IgD-negative memory B cell (primary cell): ENCODE results near the gene C1QTNF7. TPM values are rescaled to one million over a fixed set of nuclear protein-coding genes. Genes with fewer than 3 reads are reported as not detected.

Source experiments
- H3K27ac Mint-ChIP-seq, 3 donors: one replicate each; pipeline ENCODE4 v1.8.0; 2020 to 2022; ENCODE audit warnings: mild to moderate bottlenecking in 3 of 3, mixed read lengths in 3 of 3, moderate library complexity in 1 of 3
- H3K27me3 Mint-ChIP-seq: one replicate; pipeline ENCODE4 v1.8.0; 2021; ENCODE audit warnings: mixed read lengths
- H3K36me3 Mint-ChIP-seq: one replicate; pipeline ENCODE4 v1.8.0; 2020; ENCODE audit warnings: mild to moderate bottlenecking, mixed read lengths
- H3K4me1 Mint-ChIP-seq, 3 donors: one replicate each; pipeline ENCODE4 v1.8.0; 2020 to 2022; ENCODE audit warnings: mixed read lengths in 3 of 3, mild to moderate bottlenecking in 1 of 3
- H3K4me3 Mint-ChIP-seq, 4 donors: one replicate each; pipeline ENCODE4 v1.8.0; 2020 to 2022; ENCODE audit warnings: mild to moderate bottlenecking in 4 of 4, mixed read lengths in 4 of 4, moderate library complexity in 3 of 4
- H3K9me3 Mint-ChIP-seq, 3 donors: one replicate each; pipeline ENCODE4 v1.8.0; 2020 to 2021; ENCODE audit warnings: mixed read lengths in 3 of 3, mild to moderate bottlenecking in 1 of 3
- polyA plus RNA-seq: library from polyadenylated mRNA; unstranded; fragments of 300-500 nt; fragmentation: Illumina TruSeq; gene quantifications from one replicate; pipeline ENCODE4 v1.2.3, GENCODE V29; 2021

The C1QTNF7 gene
- polyA plus RNA-seq, 1 donor from 2014 or later: not detected

DNA sequence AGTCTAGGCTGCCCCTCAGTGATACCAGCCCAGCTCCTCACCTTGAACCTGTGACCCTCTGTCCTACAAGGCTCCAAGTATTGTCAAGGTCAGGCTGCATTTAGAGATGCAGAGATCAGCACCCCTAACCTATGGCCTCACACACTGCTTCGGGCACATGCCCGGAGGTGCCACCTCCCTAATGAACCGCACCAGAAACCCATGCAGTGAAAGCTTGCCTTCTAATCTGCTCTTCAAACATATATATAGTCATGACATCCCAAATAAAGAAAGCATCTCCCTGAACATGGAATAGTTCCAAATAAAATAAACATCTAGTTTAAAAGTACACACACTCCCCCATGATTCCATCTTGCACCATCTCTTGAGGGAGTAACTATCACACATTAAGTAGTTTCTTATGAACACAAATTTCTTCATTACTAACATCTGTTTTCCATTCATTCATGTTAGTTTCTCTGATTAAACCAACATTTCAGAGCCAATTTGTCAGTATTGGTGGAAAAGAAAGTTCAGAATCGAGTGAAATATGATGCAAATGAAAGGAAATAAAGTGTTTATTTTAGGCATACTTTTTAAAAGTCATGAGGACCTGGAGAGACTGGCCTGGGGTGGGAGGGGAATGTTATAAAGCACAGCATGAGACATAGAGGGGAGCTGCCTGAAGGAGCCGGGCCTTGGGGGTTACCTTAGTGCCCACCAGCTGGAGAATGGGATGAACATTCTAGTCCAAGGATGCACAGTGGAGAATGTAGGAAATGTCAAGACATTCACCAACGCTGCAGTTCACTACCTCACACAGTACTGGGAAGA lies 61.0 kb downstream of the C1QTNF7 start:
- H3K27me3 Mint-ChIP-seq: peaks cover 10% of the 10 kb centered on the region
- H3K4me1 Mint-ChIP-seq: no peaks in the 10 kb centered on the region
- H3K36me3 Mint-ChIP-seq: peaks cover 4% of the 10 kb centered on the region
- peaks cover 11 to 39% (median 30%) of the 10 kb centered on the region in 3 donors for H3K9me3 Mint-ChIP-seq
- H3K4me3 Mint-ChIP-seq: no peak overlapping the region
- no peak overlapping the region for H3K27ac Mint-ChIP-seq

- peaks cover 11% of the 10 kb centered on the region for H3K27me3 Mint-ChIP-seq
- H3K4me3 Mint-ChIP-seq: no peak overlapping the region
- no peak overlapping the region for H3K27ac Mint-ChIP-seq
- H3K9me3 Mint-ChIP-seq: peaks cover 11 to 39% (median 30%) of the 10 kb centered on the region in 3 donors
- H3K36me3 Mint-ChIP-seq: peaks cover 4% of the 10 kb centered on the region
- no peaks in the 10 kb centered on the region for H3K4me1 Mint-ChIP-seq
These were observed 61.7 kb downstream of the C1QTNF7 start for GRCh38 chr4:15489551-15489950.

GRCh38 chr4:15493411-15493810 lies 65.6 kb downstream of the C1QTNF7 start:
- Mint-ChIP-seq H3K36me3 (peaks cover 4% of the 10 kb centered on the region), H3K27me3 (peaks cover 12% of the 10 kb centered on the region), H3K27ac (no peak overlapping the region), H3K4me3 (no peak overlapping the region), H3K9me3 (peaks cover 6 to 14% (median 14%) of the 10 kb centered on the region in 3 donors), H3K4me1 (peaks cover 0 to 2% (median 0%) of the 10 kb centered on the region in 3 donors)

- Mint-ChIP-seq H3K4me1 (peaks cover 0 to 2% (median 0%) of the 10 kb centered on the region in 3 donors), H3K27ac (no peak overlapping the region), H3K36me3 (peaks cover 2% of the 10 kb centered on the region), H3K9me3 (peaks cover 0 to 6% (median 2%) of the 10 kb centered on the region in 3 donors), H3K27me3 (peaks cover 6% of the 10 kb centered on the region), H3K4me3 (no peak overlapping the region)
These were observed 67.8 kb downstream of the C1QTNF7 start for GRCh38 chr4:15495621-15496020.

Other genes starting within 250 kb of the C1QTNF7 start
- gene CC2D2A, start 41.8 kb downstream of the C1QTNF7 start, polyA plus RNA-seq: not detected
- 53.0 TPM for gene FBXL5, start 227.3 kb downstream of the C1QTNF7 start, polyA plus RNA-seq